ENCODE measurements around the gene LIMK1. TPM values are rescaled to one million over a fixed set of nuclear protein-coding genes. Genes with fewer than 3 reads are reported as not detected.
A peak's percentile ranks its signal among the peaks of the same experiment; 100 is the strongest.

The LIMK1 gene
- total and polyA plus RNA-seq, 2 of the 13 experiments (the other 11 are each of a cell fraction or from before 2014, with no cell fraction given) = 8.9 to 18.8 TPM

DNA sequence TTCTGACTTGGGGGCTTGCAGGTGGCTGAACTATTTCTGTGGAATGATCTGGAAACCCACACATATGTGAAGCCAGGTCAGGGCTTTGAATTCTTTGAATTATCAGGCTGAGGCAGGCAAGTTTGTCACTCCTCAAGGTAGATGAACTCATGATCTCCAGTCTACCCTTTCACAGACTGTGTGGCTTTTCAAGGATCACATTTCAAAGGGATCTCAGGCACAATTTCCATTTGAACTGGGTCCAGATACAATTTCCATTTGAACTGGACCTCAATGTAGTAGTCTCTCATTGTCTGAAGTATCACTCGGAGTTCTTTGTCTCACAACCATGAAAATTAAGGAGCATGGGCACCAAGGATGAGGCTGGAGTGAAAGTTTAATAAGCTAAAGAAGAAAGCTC is 64.9 kb downstream of the LIMK1 start (continued):
- TF ChIP-seq HNF4A (CRISPR knock-in tag; IDR thresholded peaks at IDR 0.05) = peak; percentile 27; the same call in 1 of the 2 replicates
- no peak for TF ChIP-seq SSRP1 (CRISPR knock-in tag; IDR thresholded peaks at IDR 0.05)
- no peak for TF ChIP-seq THAP7 (CRISPR knock-in tag; IDR thresholded peaks at IDR 0.05)
- TF ChIP-seq SPEN (CRISPR knock-in tag; IDR thresholded peaks at IDR 0.05; ENCODE audit: low read depth) = no peak
- no peak for TF ChIP-seq ZBTB42 (CRISPR knock-in tag; IDR thresholded peaks at IDR 0.05)
- TF ChIP-seq HDAC2 (CRISPR knock-in tag; IDR thresholded peaks at IDR 0.05) = no peak
- no peak for TF ChIP-seq ELF3 (CRISPR knock-in tag; IDR thresholded peaks at IDR 0.05)
- TF ChIP-seq, protein P1, sequence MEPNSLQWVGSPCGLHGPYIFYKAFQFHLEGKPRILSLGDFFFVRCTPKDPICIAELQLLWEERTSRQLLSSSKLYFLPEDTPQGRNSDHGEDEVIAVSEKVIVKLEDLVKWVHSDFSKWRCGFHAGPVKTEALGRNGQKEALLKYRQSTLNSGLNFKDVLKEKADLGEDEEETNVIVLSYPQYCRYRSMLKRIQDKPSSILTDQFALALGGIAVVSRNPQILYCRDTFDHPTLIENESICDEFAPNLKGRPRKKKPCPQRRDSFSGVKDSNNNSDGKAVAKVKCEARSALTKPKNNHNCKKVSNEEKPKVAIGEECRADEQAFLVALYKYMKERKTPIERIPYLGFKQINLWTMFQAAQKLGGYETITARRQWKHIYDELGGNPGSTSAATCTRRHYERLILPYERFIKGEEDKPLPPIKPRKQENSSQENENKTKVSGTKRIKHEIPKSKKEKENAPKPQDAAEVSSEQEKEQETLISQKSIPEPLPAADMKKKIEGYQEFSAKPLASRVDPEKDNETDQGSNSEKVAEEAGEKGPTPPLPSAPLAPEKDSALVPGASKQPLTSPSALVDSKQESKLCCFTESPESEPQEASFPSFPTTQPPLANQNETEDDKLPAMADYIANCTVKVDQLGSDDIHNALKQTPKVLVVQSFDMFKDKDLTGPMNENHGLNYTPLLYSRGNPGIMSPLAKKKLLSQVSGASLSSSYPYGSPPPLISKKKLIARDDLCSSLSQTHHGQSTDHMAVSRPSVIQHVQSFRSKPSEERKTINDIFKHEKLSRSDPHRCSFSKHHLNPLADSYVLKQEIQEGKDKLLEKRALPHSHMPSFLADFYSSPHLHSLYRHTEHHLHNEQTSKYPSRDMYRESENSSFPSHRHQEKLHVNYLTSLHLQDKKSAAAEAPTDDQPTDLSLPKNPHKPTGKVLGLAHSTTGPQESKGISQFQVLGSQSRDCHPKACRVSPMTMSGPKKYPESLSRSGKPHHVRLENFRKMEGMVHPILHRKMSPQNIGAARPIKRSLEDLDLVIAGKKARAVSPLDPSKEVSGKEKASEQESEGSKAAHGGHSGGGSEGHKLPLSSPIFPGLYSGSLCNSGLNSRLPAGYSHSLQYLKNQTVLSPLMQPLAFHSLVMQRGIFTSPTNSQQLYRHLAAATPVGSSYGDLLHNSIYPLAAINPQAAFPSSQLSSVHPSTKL (CRISPR knock-in tag; IDR thresholded peaks at IDR 0.05) = no peak
- no peak for TF ChIP-seq ARID4A (CRISPR knock-in tag; IDR thresholded peaks at IDR 0.05; ENCODE audit: borderline replicate concordance)
- TF ChIP-seq ZNF782 (CRISPR knock-in tag; IDR thresholded peaks at IDR 0.05; ENCODE audit: borderline replicate concordance) = no peak
- TF ChIP-seq THYN1 (CRISPR knock-in tag; IDR thresholded peaks at IDR 0.05; ENCODE audit: borderline replicate concordance, low read depth) = no peak
- no peak for TF ChIP-seq REXO4 (CRISPR knock-in tag; IDR thresholded peaks at IDR 0.05; ENCODE audit: borderline replicate concordance)
- no peak for TF ChIP-seq TBX3 (IDR thresholded peaks at IDR 0.05; ENCODE audit: borderline replicate concordance)
- no peak for TF ChIP-seq TP53 (CRISPR knock-in tag; conservative IDR thresholded peaks at IDR 0.05)
- no peak for TF ChIP-seq HNRNPLL (IDR thresholded peaks at IDR 0.05; ENCODE audit: low read depth, low read length, poor library complexity, severe bottlenecking)
- no peak for TF ChIP-seq CBFB (CRISPR knock-in tag; IDR thresholded peaks at IDR 0.05)
- TF ChIP-seq ZNF331 (CRISPR knock-in tag; IDR thresholded peaks at IDR 0.05) = no peak
- TF ChIP-seq ZNF30 (CRISPR knock-in tag; IDR thresholded peaks at IDR 0.05) = no peak
- TF ChIP-seq SOX13 (IDR thresholded peaks at IDR 0.05) = no peak
- TF ChIP-seq SOX13 (CRISPR knock-in tag; conservative IDR thresholded peaks at IDR 0.05 in 1 of 2, IDR thresholded peaks at IDR 0.05 in 1 of 2) = peak in 1 of 2 experiments; percentile 81; a peak in 2 of 4 replicates
- TF ChIP-seq ZNF747 (CRISPR knock-in tag; IDR thresholded peaks at IDR 0.05; ENCODE audit: borderline replicate concordance) = no peak
- no peak for TF ChIP-seq SNAI1 (CRISPR knock-in tag; IDR thresholded peaks at IDR 0.05; ENCODE audit: borderline replicate concordance)
- TF ChIP-seq TAF1 (CRISPR knock-in tag; IDR thresholded peaks at IDR 0.05) = no peak
- no peak for TF ChIP-seq ZNF670 (CRISPR knock-in tag; IDR thresholded peaks at IDR 0.05; ENCODE audit: borderline replicate concordance)

Data from HepG2 (cell line).